ENCODE measurements around the gene TMC5. TPM values are rescaled to one million over a fixed set of nuclear protein-coding genes. Genes with fewer than 3 reads are reported as not detected.

Gene TMC5
- total RNA-seq, 1 donor from 2014 or later: 0.33 TPM

DNA sequence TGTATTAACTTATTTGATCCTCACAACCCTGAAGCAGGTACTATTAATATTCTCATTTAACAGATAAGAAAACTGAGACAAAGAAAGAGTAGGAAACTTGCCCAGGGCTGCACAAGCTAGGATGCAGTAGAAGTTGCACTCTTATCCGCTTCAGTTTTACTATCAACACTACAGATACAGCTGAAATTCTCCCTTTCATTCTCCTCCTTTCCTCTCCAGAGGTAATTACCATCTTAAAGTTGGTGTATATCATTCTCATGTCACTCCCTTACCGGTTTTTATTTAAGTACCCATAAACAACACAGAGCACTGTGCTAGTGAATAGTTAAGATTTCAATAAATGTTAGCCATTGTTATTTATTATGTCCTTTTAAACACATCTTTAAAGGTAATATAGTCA is 100.7 kb downstream of the TMC5 start:
- DNase-seq (ENCODE audit: low read depth): no peak
- Histone ChIP-seq H3K27me3 (ENCODE audit: control insufficient read depth, insufficient read depth, low read length) (no peaks in the 10 kb centered on the region), H3K36me3 (ENCODE audit: control insufficient read depth, insufficient read depth, low read length) (no peaks in the 10 kb centered on the region), H3K4me3 (ENCODE audit: low read depth, low read length) (no peak overlapping the region)
- TF ChIP-seq, protein P1, sequence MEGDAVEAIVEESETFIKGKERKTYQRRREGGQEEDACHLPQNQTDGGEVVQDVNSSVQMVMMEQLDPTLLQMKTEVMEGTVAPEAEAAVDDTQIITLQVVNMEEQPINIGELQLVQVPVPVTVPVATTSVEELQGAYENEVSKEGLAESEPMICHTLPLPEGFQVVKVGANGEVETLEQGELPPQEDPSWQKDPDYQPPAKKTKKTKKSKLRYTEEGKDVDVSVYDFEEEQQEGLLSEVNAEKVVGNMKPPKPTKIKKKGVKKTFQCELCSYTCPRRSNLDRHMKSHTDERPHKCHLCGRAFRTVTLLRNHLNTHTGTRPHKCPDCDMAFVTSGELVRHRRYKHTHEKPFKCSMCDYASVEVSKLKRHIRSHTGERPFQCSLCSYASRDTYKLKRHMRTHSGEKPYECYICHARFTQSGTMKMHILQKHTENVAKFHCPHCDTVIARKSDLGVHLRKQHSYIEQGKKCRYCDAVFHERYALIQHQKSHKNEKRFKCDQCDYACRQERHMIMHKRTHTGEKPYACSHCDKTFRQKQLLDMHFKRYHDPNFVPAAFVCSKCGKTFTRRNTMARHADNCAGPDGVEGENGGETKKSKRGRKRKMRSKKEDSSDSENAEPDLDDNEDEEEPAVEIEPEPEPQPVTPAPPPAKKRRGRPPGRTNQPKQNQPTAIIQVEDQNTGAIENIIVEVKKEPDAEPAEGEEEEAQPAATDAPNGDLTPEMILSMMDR (IDR thresholded peaks at IDR 0.05; ENCODE audit: insufficient read depth, low read length, poor library complexity, severe bottlenecking): no peak

DNA sequence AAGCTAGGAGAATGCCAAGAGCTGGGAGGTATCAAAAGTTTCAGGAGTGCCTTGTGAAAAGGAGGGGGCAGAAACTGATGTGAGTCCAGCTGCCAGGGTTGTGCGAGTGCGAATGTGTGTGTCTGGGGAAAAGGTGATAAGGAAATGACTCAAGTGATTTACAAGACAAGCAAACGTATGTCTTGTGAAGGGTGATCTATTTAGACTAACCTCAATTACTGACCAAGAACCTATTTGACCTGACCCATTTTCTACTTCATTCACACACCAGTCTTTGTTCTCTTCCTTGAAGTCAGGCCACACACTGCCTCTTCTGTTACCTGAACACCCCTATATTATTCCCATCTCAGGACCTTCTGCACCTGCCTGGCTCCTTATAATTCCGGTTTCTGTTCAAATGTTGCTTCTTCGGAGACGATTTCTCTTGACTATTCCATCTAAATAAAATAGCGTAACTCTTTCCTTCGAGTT is 103.2 kb downstream of the TMC5 start:
- Histone ChIP-seq H3K27me3 (ENCODE audit: control insufficient read depth, insufficient read depth, low read length) (no peaks in the 10 kb centered on the region), H3K36me3 (ENCODE audit: control insufficient read depth, insufficient read depth, low read length) (no peaks in the 10 kb centered on the region), H3K4me3 (ENCODE audit: low read depth, low read length) (peak overlapping the region; percentile 90)
- TF ChIP-seq, protein P1 (IDR thresholded peaks at IDR 0.05; ENCODE audit: insufficient read depth, low read length, poor library complexity, severe bottlenecking): no peak
- no peak for DNase-seq (ENCODE audit: low read depth)

DNA sequence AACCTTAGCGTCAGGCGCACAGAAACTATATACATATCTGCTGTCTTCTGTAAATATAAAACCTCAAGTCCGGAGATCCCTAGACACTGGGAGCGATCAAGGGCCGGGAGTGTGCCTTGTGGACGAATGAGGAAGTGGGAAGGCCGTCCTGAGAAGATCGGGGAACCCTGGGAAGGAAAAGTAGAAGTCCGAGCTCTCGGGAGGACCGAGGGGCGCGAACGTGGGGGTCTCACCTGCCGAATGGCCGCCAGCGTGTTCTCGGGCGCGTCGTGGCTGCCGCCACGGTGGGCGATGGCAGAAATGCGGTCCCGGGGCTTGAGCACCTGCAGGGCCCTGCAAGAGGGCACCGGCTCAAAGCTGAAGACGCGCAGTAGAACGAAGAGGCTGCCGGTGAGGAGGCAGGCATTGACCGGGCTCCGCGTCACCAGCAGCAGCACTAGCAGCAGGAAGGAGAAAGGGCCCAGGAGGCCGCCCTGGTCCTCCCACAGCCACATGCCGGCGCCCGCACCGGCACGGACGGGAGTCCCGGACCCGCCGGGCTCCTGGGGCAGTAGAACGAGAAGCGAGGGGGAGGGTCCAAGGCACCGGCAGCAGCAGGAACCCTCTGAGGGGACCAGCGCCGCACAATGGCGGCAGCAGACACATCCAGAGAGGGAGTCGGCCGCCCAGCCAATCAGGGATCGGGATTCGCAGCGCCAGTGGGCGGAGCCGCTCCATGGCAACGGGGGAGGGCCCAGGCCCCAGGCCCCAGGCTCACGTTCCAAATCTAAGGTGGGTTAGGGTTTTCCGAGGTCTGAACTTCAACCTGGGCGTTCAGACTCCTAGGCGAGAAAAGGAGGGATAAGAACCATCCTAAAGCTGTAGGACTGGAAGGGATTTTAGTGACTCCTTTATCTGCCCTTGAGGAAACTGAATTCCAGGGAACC is 104.1 kb downstream of the TMC5 start, which contains the start of gene GDE1:
GDE1 (minus strand) TSS at position 628 of the 926 bp plus-strand sequence; CDS start at position 494, 134 bp downstream.
- Histone ChIP-seq H3K36me3 (ENCODE audit: control insufficient read depth, insufficient read depth, low read length) (no peaks in the 10 kb centered on the region), H3K27me3 (ENCODE audit: control insufficient read depth, insufficient read depth, low read length) (no peaks in the 10 kb centered on the region), H3K4me3 (ENCODE audit: low read depth, low read length) (peak within 1 kb of the TSS; percentile 90)
- TF ChIP-seq, protein P1 (IDR thresholded peaks at IDR 0.05; ENCODE audit: insufficient read depth, low read length, poor library complexity, severe bottlenecking): peak; percentile 42
- peak; percentile 57 for DNase-seq (ENCODE audit: low read depth)

GRCh38 chr16:19522397-19522732 is 104.7 kb downstream of the TMC5 start:
- Histone ChIP-seq H3K36me3 (ENCODE audit: control insufficient read depth, insufficient read depth, low read length) (no peaks in the 10 kb centered on the region), H3K27me3 (ENCODE audit: control insufficient read depth, insufficient read depth, low read length) (no peaks in the 10 kb centered on the region), H3K4me3 (ENCODE audit: low read depth, low read length) (no peak overlapping the region)
- TF ChIP-seq, protein P1 (IDR thresholded peaks at IDR 0.05; ENCODE audit: insufficient read depth, low read length, poor library complexity, severe bottlenecking): no peak
- DNase-seq (ENCODE audit: low read depth): no peak

DNA sequence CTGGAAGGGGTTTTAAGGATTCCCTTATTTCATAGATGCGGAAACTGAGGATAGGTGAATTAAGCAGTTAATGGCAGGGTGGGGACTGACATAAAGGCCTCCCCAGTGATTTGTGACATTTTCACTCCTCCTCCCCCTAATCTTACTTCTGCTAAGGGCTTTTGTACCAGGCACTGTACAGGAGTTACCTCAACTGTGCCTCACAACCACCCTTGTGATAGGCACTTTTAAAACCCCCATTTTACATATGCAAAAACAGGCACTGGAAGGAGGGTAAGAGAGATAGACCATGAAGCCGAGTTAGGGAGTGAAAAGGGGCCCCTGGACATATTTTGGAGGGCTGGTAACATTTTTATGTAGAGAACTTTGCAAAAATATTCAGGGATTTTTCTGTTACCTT is 105.1 kb downstream of the TMC5 start:
- TF ChIP-seq, protein P1 (IDR thresholded peaks at IDR 0.05; ENCODE audit: insufficient read depth, low read length, poor library complexity, severe bottlenecking): no peak
- DNase-seq (ENCODE audit: low read depth): no peak

More for the DNA sequence above, 105.1 kb downstream of the TMC5 start:
- Histone ChIP-seq H3K36me3 (ENCODE audit: control insufficient read depth, insufficient read depth, low read length) (no peaks in the 10 kb centered on the region), H3K27me3 (ENCODE audit: control insufficient read depth, insufficient read depth, low read length) (no peaks in the 10 kb centered on the region), H3K4me3 (ENCODE audit: low read depth, low read length) (no peak overlapping the region)

Measured in kidney epithelial cell (primary cell).